Neuronal stem cell (in vitro differentiated cells): Measurements from ENCODE around the gene ZMYM1.
"Not testable (repeated sequence)": the region's sequence is repeated elsewhere in the genome, so short reads cannot be mapped to it uniquely, and the experiment has no call there.

Experiments
- DNase-seq: peaks from one replicate; pipeline ENCODE4 v3.0.0-alpha.2; 2013; ENCODE audit warnings: low spot score
- H2AFZ ChIP-seq: one replicate; pipeline ENCODE4 v1.6.1; 2013; ENCODE audit warnings: mild to moderate bottlenecking, low read length, inconsistent platforms
- H2AK5ac ChIP-seq: 2 replicates; pipeline ENCODE4 v1.6.1; 2013; ENCODE audit warnings: low read depth, mild to moderate bottlenecking, inconsistent platforms, low read length, moderate library complexity, mixed read lengths
- H2BK120ac ChIP-seq: 2 replicates; pipeline ENCODE4 v1.6.1; 2013; ENCODE audit warnings: low read depth, mild to moderate bottlenecking, inconsistent platforms, low read length, moderate library complexity, mixed read lengths
- H2BK12ac ChIP-seq: one replicate; pipeline ENCODE4 v1.6.1; 2013; ENCODE audit warnings: low read length, inconsistent platforms
- H2BK15ac ChIP-seq: 2 replicates; pipeline ENCODE4 v1.6.1; 2013; ENCODE audit warnings: mild to moderate bottlenecking, low read length, inconsistent platforms, mixed read lengths
- H2BK5ac ChIP-seq: one replicate; pipeline ENCODE4 v1.6.1; 2013; ENCODE audit warnings: inconsistent platforms, mild to moderate bottlenecking, low read length, moderate library complexity
- H3K14ac ChIP-seq: one replicate; pipeline ENCODE4 v1.6.1; 2013; ENCODE audit warnings: low read length, inconsistent platforms
- H3K18ac ChIP-seq: 2 replicates; pipeline ENCODE4 v1.6.1; 2013; ENCODE audit warnings: low read length, inconsistent platforms
- H3K23ac ChIP-seq: 2 replicates; pipeline ENCODE4 v1.6.1; 2013; ENCODE audit warnings: low read depth, mild to moderate bottlenecking, mixed read lengths, low read length, inconsistent platforms; ENCODE audit not compliant: poor library complexity
- H3K27ac ChIP-seq: replicated peaks from 3 replicates; pipeline ENCODE4 v1.5.1; 2013; ENCODE audit warnings: low read length, inconsistent platforms
- H3K27me3 ChIP-seq, 3 experiments: 2 replicates each; pipeline ENCODE4 v1.6.1; 2013; ENCODE audit warnings: low read length in 3 of 3, mild to moderate bottlenecking in 2 of 3, inconsistent platforms in 1 of 3, low read depth in 1 of 3, mixed read lengths in 1 of 3, moderate library complexity in 1 of 3; ENCODE audit not compliant: control insufficient read depth in 3 of 3, insufficient read depth in 3 of 3
- H3K36me3 ChIP-seq, 2 donors: replicated peaks in 1 of 2; 2 replicates each; pipeline ENCODE4 v1.6.1; 2013; ENCODE audit warnings: low read length in 2 of 2; ENCODE audit not compliant: control insufficient read depth in 2 of 2, insufficient read depth in 2 of 2
- H3K4ac ChIP-seq: 2 replicates; pipeline ENCODE4 v1.6.1; 2013; ENCODE audit warnings: inconsistent platforms, mild to moderate bottlenecking, low read length, moderate library complexity
- H3K4me1 ChIP-seq, 2 donors: 1 replicate in 1 of 2; 2 replicates in 1 of 2; pipeline ENCODE4 v1.6.1; 2013; ENCODE audit warnings: low read length in 2 of 2, low read depth in 1 of 2; ENCODE audit not compliant: control insufficient read depth in 2 of 2, insufficient read depth in 1 of 2
- H3K4me2 ChIP-seq: one replicate; pipeline ENCODE4 v1.6.1; 2013; ENCODE audit warnings: mild to moderate bottlenecking, low read length, inconsistent platforms; ENCODE audit not compliant: insufficient read depth, poor library complexity, severe bottlenecking
- H3K4me3 ChIP-seq, 2 donors: 2 replicates each; pipeline ENCODE4 v1.5.1; 2013; ENCODE audit warnings: low read length in 2 of 2, mild to moderate bottlenecking in 2 of 2, inconsistent platforms in 1 of 2, moderate library complexity in 1 of 2
- H3K79me1 ChIP-seq: one replicate; pipeline ENCODE4 v1.6.1; 2013; ENCODE audit warnings: low read depth, mild to moderate bottlenecking, inconsistent platforms, low read length, moderate library complexity
- H3K9ac ChIP-seq: one replicate; pipeline ENCODE4 v1.6.1; 2013; ENCODE audit warnings: mild to moderate bottlenecking, low read depth, low read length, inconsistent platforms; ENCODE audit not compliant: poor library complexity
- H3K9me3 ChIP-seq, 2 donors: replicated peaks in 1 of 2; 2 replicates each; pipeline versions ENCODE3 to v1.6.1; 2013; ENCODE audit warnings: low read length in 2 of 2, mild to moderate bottlenecking in 2 of 2, inconsistent platforms in 1 of 2, low read depth in 1 of 2, mixed read lengths in 1 of 2, moderate library complexity in 1 of 2; ENCODE audit not compliant: control insufficient read depth in 2 of 2, insufficient read depth in 1 of 2
- H4K8ac ChIP-seq: one replicate; pipeline ENCODE4 v1.6.1; 2013; ENCODE audit warnings: low read depth, mild to moderate bottlenecking, inconsistent platforms, low read length, moderate library complexity
- H4K91ac ChIP-seq: one replicate; pipeline ENCODE4 v1.6.1; 2013; ENCODE audit warnings: low read length, low read depth, mild to moderate bottlenecking, inconsistent platforms; ENCODE audit not compliant: poor library complexity
- WGBS, 2 donors: extraction: QIAGEN DNeasy Blood & Tissue Kit; methylation state at CpG; one replicate each; pipeline ENCODE4 v1.1.7; 2013; ENCODE audit warnings: missing lambda C conversion rate in 2 of 2, mixed read lengths in 1 of 2; ENCODE audit not compliant: insufficient read length in 2 of 2, insufficient replicate concordance in 1 of 2; ENCODE audit errors: extremely low coverage in 2 of 2; 5-methylcytosine and 5-hydroxymethylcytosine counted together

The ZMYM1 gene

DNA sequence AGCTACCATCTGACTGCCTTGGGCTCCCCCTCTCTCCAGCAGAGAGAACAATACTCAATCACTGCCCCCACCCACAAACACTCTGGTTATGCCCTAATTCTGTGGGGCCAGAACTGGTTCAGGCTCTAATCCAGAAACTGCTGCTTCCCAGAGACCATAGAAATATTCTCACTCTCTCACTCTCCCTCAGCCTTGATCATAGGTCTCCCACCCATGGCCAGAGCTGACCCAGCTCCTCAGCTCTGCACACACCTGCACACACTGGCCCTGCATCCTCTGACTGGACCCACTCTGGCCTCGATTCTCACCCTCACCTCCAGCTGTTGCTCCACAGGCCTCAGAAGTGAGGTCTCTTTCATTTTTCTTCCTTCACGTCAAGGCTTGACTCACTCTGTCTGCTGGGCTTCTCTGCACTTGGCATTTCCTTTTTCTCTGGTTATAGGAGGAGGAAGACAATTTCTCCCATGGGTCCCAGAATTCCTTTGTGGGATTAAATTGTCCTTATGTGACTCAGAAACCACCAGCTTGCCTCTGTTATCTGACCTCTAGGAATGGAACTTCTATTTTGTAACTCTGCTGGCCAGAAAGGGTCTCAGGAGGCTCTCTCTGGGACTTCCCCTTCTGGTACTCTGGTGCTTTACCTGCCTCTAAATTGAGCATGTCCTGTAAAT is 31.9 kb upstream of the ZMYM1 start:
- no peak overlapping the region for H2BK12ac ChIP-seq
- no peak overlapping the region for H3K27ac ChIP-seq
- H2BK5ac ChIP-seq, result no peak overlapping the region
- H3K79me1 ChIP-seq, result no peaks in the 10 kb centered on the region
- no peak overlapping the region for H3K4me3 ChIP-seq
- H3K9me3 ChIP-seq, result no peaks in the 10 kb centered on the region
- WGBS, 2 donors, result no CpG with 5 or more reads among the region's 2 CpGs
- H2AFZ ChIP-seq, result peak overlapping the region; percentile 18
- H3K9ac ChIP-seq, result no peak overlapping the region
- no peak overlapping the region for H4K91ac ChIP-seq
- peak overlapping the region; percentile 97 for H3K14ac ChIP-seq
- H3K23ac ChIP-seq, result peak overlapping the region; percentile 37
- no peaks in the 10 kb centered on the region for H3K4me1 ChIP-seq
- H4K8ac ChIP-seq, result no peak overlapping the region
- no peak for DNase-seq
- H3K36me3 ChIP-seq, result no peaks in the 10 kb centered on the region
- no peak overlapping the region for H3K4ac ChIP-seq
- H2BK120ac ChIP-seq, result no peak overlapping the region
- H3K18ac ChIP-seq, result no peak overlapping the region
- H2AK5ac ChIP-seq, result peak overlapping the region; percentile 13
- H3K4me2 ChIP-seq, result no peak overlapping the region
- H2BK15ac ChIP-seq, result no peak overlapping the region
- H3K27me3 ChIP-seq, result peaks cover 0 to 11% (median 0%) of the 10 kb centered on the region in 3 experiments

DNA sequence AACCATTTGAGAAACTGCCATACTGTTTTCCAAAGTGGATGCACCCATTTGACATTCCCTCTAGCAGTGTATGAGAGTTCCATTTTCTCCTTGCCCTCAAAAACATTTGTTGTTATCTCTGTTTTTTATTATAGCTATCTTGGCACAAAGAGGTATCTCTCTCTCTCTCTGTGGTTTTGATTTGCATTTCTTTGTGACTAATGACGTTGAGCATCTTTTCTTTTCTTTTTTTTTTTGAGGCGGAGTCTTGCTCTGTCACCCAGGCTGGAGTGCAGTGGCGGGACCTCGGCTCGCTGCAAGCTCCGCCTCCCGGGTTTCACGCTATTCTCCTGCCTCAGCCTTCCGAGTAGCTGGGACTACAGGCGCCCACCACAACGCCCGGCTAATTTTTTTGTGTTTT is 30.1 kb upstream of the ZMYM1 start:
- no peak overlapping the region for H3K14ac ChIP-seq
- DNase-seq, result no peak
- no peaks in the 10 kb centered on the region for H3K36me3 ChIP-seq
- H4K8ac ChIP-seq, result no peak overlapping the region
- H3K18ac ChIP-seq, result no peak overlapping the region
- no peak overlapping the region for H2BK5ac ChIP-seq
- H3K4ac ChIP-seq, result no peak overlapping the region
- H3K4me2 ChIP-seq, result no peak overlapping the region
- no CpG with 5 or more reads among the region's 12 CpGs for WGBS, 2 donors
- H3K9me3 ChIP-seq, result no peaks in the 10 kb centered on the region
- H4K91ac ChIP-seq, result no peak overlapping the region
- no peak overlapping the region for H3K4me3 ChIP-seq
- H2BK15ac ChIP-seq, result no peak overlapping the region
- no peaks in the 10 kb centered on the region for H3K79me1 ChIP-seq
- no peak overlapping the region for H3K9ac ChIP-seq
- peak overlapping the region; percentile 35 for H2AFZ ChIP-seq
- H2BK12ac ChIP-seq, result no peak overlapping the region
- no peak overlapping the region for H3K23ac ChIP-seq
- H3K27me3 ChIP-seq, result peaks cover 0 to 13% (median 0%) of the 10 kb centered on the region in 3 experiments
- no peak overlapping the region for H2AK5ac ChIP-seq
- H2BK120ac ChIP-seq, result no peak overlapping the region
- no peaks in the 10 kb centered on the region for H3K4me1 ChIP-seq
- H3K27ac ChIP-seq, result no peak overlapping the region

DNA sequence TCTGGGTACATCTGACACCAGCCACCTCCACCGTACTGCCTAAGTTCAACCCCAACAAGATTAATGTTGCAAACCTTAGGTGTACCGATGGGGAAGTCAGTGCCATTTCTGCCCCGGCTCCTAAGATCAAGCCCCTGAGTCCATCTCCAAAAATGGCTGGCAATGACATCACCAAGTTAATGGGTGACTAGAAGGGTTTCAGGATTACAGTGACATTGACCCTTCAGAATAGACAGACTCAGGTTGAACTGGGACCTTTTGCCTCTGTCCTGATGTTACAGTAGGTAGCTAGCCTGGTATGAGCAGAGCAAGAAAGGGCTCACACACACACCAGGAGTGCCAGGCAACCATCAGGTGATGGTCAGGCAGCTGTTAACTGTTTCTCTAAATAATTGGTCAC is 25.8 kb upstream of the ZMYM1 start:
- DNase-seq, result no peak
- Histone ChIP-seq H2BK15ac (no peak overlapping the region), H2AFZ (no peak overlapping the region), H3K4me1 (no peaks in the 10 kb centered on the region), H3K23ac (no peak overlapping the region), H4K91ac (no peak overlapping the region), H3K4me2 (no peak overlapping the region), H3K36me3 (no peaks in the 10 kb centered on the region), H3K79me1 (no peaks in the 10 kb centered on the region), H3K27ac (no peak overlapping the region), H2AK5ac (no peak overlapping the region), H4K8ac (no peak overlapping the region), H2BK120ac (no peak overlapping the region), H3K9ac (no peak overlapping the region), H2BK12ac (no peak overlapping the region), H3K4ac (no peak overlapping the region), H3K14ac (no peak overlapping the region), H3K9me3 (no peaks in the 10 kb centered on the region), H3K18ac (no peak overlapping the region), H2BK5ac (no peak overlapping the region), H3K27me3 (peaks cover 0 to 3% (median 0%) of the 10 kb centered on the region in 3 experiments), H3K4me3 (no peak overlapping the region)
- no CpG with 5 or more reads among the region's 3 CpGs for WGBS, 2 donors

GRCh38 chr1:35054282-35054681 is 24.9 kb upstream of the ZMYM1 start:
- not testable (repeated sequence) for H3K27ac ChIP-seq, H3K23ac ChIP-seq, H2BK12ac ChIP-seq, H2BK15ac ChIP-seq, H2BK5ac ChIP-seq, H3K36me3 ChIP-seq, H2AFZ ChIP-seq, H3K9me3 ChIP-seq, H3K9ac ChIP-seq, H3K4me3 ChIP-seq, H3K18ac ChIP-seq, H3K79me1 ChIP-seq, H2AK5ac ChIP-seq, H3K4me1 ChIP-seq, H3K4ac ChIP-seq, H3K14ac ChIP-seq, H3K27me3 ChIP-seq, H2BK120ac ChIP-seq, H3K4me2 ChIP-seq, H4K8ac ChIP-seq, DNase-seq, H4K91ac ChIP-seq
- WGBS, 2 donors, result no CpG with 5 or more reads among the region's 3 CpGs
